ENCODE data around the gene MEF2D.

Gene MEF2D

DNA sequence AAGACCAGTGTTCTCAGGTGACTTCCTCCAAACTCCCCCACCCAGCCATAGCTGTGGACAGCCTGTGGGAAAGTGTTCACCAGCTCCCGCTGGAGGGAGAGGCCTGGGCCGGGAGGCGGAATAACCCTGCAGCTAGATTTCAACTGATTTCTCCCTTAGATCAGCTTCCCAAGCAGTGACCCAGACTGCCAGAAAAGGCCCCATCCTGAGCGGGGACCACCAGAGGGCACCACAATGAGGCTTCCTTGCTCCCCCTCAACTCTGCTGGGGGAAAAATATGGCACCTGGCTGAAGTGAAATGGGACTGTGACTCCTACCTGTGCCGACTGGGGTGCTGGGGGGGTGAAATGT lies 80.7 kb downstream of the MEF2D start:
- H3K27ac ChIP-seq (ENCODE audit: low read depth, low read length, poor library complexity, severe bottlenecking) = no peak overlapping the region
- H3K9me3 ChIP-seq (ENCODE audit: low read length) = no peaks in the 10 kb centered on the region
- peak overlapping the region; percentile 61 for H3K4me3 ChIP-seq (ENCODE audit: low read depth, low read length, poor library complexity, severe bottlenecking)
- H3K4me2 ChIP-seq (ENCODE audit: low read length) = peak overlapping the region; percentile 67
- peak overlapping the region; percentile 48; the same call in 1 of the 2 replicates for H3K9ac ChIP-seq (ENCODE audit: low read length)
- no peaks in the 10 kb centered on the region for H3K36me3 ChIP-seq (ENCODE audit: insufficient read depth, low read length)
- peaks cover 7% of the 10 kb centered on the region for H3K27me3 ChIP-seq (ENCODE audit: insufficient read depth, low read length)
- TF ChIP-seq EZH2 (IDR thresholded peaks at IDR 0.05; ENCODE audit: borderline replicate concordance, low read length) = no peak
- TF ChIP-seq, protein P1, sequence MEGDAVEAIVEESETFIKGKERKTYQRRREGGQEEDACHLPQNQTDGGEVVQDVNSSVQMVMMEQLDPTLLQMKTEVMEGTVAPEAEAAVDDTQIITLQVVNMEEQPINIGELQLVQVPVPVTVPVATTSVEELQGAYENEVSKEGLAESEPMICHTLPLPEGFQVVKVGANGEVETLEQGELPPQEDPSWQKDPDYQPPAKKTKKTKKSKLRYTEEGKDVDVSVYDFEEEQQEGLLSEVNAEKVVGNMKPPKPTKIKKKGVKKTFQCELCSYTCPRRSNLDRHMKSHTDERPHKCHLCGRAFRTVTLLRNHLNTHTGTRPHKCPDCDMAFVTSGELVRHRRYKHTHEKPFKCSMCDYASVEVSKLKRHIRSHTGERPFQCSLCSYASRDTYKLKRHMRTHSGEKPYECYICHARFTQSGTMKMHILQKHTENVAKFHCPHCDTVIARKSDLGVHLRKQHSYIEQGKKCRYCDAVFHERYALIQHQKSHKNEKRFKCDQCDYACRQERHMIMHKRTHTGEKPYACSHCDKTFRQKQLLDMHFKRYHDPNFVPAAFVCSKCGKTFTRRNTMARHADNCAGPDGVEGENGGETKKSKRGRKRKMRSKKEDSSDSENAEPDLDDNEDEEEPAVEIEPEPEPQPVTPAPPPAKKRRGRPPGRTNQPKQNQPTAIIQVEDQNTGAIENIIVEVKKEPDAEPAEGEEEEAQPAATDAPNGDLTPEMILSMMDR (IDR thresholded peaks at IDR 0.05; ENCODE audit: low read length) = peak; percentile 77
- no peaks in the 10 kb centered on the region for H3K9me2 ChIP-seq (ENCODE audit: low read depth, low read length)
- no peaks in the 10 kb centered on the region for H3K79me2 ChIP-seq (ENCODE audit: insufficient read depth, low read length)
- H2AFZ ChIP-seq (ENCODE audit: low read length) = 0 out of 2 replicates have a peak overlapping the region, but pooled peaks have one; percentile 61
- no peaks in the 10 kb centered on the region for H4K20me1 ChIP-seq (ENCODE audit: insufficient read depth, low read length)
- peaks cover 24% of the 10 kb centered on the region for H3K4me1 ChIP-seq (ENCODE audit: insufficient read depth, low read length, severe bottlenecking)
- H3F3A ChIP-seq (ENCODE audit: insufficient read depth, low read length) = no peaks in the 10 kb centered on the region

DNA sequence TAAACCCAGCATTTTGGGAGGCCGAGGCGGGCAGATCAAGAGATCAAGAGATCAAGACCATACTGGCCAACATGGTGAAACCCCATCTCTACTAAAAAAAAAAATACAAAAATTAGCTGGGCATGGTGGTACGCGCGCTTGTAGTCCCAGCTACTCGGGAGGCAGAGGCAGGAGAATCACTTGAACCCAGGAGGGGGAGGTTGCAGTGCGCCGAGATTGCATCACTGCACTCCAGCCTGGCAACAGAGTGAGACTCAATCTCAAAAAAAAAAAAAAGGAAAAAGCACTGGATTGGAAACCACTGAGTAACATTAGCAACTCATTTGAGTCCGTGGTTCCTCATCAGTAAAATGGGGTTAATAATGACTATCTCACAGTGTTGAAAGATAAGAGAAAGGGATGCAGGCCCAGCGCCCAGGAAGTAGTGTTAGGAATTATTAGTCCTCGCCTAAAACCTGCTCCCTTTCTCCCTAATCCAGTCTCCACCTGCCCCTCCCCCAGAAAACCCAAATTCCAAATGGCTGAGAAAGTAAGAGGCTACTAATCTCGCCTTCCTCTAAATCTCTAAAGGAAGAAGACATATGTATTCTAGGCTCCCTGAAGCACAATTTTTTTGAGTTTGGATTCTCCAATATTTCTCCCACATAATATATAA lies 82.0 kb downstream of the MEF2D start:
- Histone ChIP-seq H2AFZ (ENCODE audit: low read length) (no peak overlapping the region), H3K79me2 (ENCODE audit: insufficient read depth, low read length) (no peaks in the 10 kb centered on the region), H3K4me3 (ENCODE audit: low read depth, low read length, poor library complexity, severe bottlenecking) (no peak overlapping the region), H3K27ac (ENCODE audit: low read depth, low read length, poor library complexity, severe bottlenecking) (no peak overlapping the region), H3K9me2 (ENCODE audit: low read depth, low read length) (no peaks in the 10 kb centered on the region), H3K9me3 (ENCODE audit: low read length) (no peaks in the 10 kb centered on the region), H3K36me3 (ENCODE audit: insufficient read depth, low read length) (no peaks in the 10 kb centered on the region), H3K4me1 (ENCODE audit: insufficient read depth, low read length, severe bottlenecking) (peaks cover 24% of the 10 kb centered on the region), H3K27me3 (ENCODE audit: insufficient read depth, low read length) (peaks cover 7% of the 10 kb centered on the region), H3F3A (ENCODE audit: insufficient read depth, low read length) (no peaks in the 10 kb centered on the region), H3K4me2 (ENCODE audit: low read length) (no peak overlapping the region), H4K20me1 (ENCODE audit: insufficient read depth, low read length) (no peaks in the 10 kb centered on the region), H3K9ac (ENCODE audit: low read length) (no peak overlapping the region)
- TF ChIP-seq EZH2 (IDR thresholded peaks at IDR 0.05; ENCODE audit: borderline replicate concordance, low read length) = no peak
- TF ChIP-seq, protein P1 (IDR thresholded peaks at IDR 0.05; ENCODE audit: low read length) = no peak

DNA sequence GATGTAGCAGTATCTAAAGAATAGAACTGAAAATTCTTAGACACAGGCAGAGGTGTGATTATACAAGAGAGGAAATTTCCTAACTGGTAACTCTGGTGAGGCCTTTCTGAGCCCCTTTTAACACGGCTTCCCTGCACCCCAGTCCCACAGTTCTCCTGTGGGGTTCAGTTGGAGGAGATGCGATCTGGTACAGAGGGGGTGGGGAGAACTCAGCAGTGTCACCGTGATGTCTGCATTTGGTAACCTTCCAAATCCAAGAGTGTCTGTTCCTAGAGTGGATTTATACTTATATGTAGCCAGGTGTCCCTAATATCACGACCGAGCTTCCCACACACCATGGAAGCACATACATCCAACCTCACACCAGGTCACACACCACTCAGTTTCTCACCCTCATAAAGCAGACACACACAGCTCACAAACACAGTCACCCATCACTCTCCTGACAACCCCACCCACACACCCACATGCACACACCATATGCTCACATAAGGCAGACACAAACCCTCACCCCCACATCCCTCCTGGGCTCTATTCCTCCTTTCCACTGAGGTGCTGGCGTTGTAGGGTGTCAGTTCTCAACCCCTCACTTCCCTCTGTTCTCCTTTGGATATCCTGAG lies 83.1 kb downstream of the MEF2D start:
- Histone ChIP-seq H3K4me1 (ENCODE audit: insufficient read depth, low read length, severe bottlenecking) (peaks cover 24% of the 10 kb centered on the region), H3K4me2 (ENCODE audit: low read length) (no peak overlapping the region), H3K27ac (ENCODE audit: low read depth, low read length, poor library complexity, severe bottlenecking) (no peak overlapping the region), H2AFZ (ENCODE audit: low read length) (no peak overlapping the region), H3F3A (ENCODE audit: insufficient read depth, low read length) (no peaks in the 10 kb centered on the region), H4K20me1 (ENCODE audit: insufficient read depth, low read length) (no peaks in the 10 kb centered on the region), H3K79me2 (ENCODE audit: insufficient read depth, low read length) (no peaks in the 10 kb centered on the region), H3K4me3 (ENCODE audit: low read depth, low read length, poor library complexity, severe bottlenecking) (no peak overlapping the region), H3K9me2 (ENCODE audit: low read depth, low read length) (no peaks in the 10 kb centered on the region), H3K36me3 (ENCODE audit: insufficient read depth, low read length) (no peaks in the 10 kb centered on the region), H3K27me3 (ENCODE audit: insufficient read depth, low read length) (peaks cover 7% of the 10 kb centered on the region; the same call in 1 of the 2 replicates), H3K9me3 (ENCODE audit: low read length) (no peaks in the 10 kb centered on the region), H3K9ac (ENCODE audit: low read length) (no peak overlapping the region)
- TF ChIP-seq, protein P1 (IDR thresholded peaks at IDR 0.05; ENCODE audit: low read length) = no peak
- TF ChIP-seq EZH2 (IDR thresholded peaks at IDR 0.05; ENCODE audit: borderline replicate concordance, low read length) = no peak
